HG02588 (cell line): ENCODE data around the gene CYBRD1.

Source experiments
- ATAC-seq: cut with Tn5 transposase; IDR thresholded peaks from one replicate; pipeline ENCODE4 v1.9.1; 2021; ENCODE audit warnings: mild to moderate bottlenecking, moderate library complexity; ENCODE audit not compliant: unreplicated experiment

Gene CYBRD1

DNA sequence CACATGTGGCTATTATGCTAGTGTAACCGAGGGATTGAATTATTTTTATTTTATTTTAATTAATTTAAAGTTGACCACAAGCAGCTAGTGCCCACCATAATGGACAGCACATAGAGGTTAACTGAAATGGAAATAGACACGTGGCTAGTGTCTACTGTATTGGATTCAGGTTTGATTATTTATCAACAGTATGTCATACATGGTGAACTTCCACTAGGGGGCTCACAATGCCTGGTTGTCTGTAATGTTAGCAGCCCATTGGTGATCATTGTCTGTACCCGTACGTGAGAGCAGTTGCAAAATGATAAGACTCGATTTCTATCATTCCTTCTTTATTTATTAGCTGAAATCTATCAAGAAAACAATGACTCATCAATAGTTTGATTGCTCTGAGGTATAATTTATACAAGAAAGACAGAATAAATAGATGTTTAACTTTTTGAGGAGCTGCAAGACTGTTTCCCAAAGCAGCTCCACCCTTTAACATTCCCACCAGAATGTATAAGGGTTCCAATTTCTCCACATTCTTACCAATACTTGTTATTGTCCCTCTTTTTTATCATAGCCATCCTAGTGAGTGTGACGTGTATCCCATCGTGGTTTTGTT is 76.5 kb downstream of the CYBRD1 start:
- peak; percentile 92 for ATAC-seq

DNA sequence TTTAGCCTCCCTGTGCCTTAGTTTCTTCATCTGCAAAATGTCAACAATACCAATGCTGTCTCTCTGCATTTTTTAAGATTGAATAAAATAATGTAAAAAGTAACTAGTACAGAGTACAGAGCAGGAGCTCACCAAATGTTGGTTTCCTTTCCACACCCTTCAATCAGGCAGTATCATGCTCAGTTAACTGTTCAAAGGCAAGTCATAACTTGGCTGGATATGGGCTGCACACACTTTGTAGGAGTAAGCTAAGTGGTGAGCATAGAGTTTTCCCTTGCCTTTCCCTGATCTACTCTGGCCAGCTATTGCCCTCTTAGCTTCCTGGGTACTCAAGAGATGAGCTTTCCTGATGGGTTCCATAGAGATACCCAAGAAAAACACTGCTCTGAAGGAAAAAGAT is 77.9 kb downstream of the CYBRD1 start:
- ATAC-seq: no peak

DNA sequence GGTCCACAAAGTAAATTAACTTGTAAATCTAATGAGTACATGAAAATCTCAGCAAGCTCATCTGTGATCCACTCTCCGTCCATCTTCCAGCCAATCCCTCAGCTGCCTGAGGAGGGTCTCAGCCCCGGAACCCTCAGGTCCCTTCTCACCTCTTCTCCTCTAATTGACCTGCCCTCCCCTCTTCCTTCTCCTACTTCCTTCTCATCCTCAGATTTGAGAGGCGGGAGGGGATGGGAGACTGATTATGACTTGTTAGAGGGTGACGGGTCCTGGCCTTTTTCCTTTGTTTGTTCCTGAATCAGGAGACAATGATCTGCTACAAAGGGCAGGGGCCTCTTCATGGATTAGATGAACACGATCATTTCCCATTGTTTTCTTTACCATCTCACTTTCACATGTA is 80.1 kb downstream of the CYBRD1 start:
- ATAC-seq: no peak
